Stimulated activated CD8-positive, alpha-beta memory T cell treated with anti-CD3 and anti-CD28 coated beads, Interleukin-2, amount 100 ng/mL, for 48 hours (primary cell): ENCODE results near the gene RILPL1.
"Not testable (repeated sequence)": the region's sequence is repeated elsewhere in the genome, so short reads cannot be mapped to it uniquely, and the experiment has no call there.

ENCODE experiments used
- DNase-seq, 2 donors: peaks; one replicate each; pipeline ENCODE4 v3.0.0-alpha.2; 2020; ENCODE audit warnings: low read depth in 2 of 2

The RILPL1 gene

GRCh38 chr12:123533672-123534643 lies at the start of gene RILPL1:
Gene RILPL1, minus strand, starts transcription at chr12:123533719. Its CDS starts 237 bp downstream, at chr12:123533482.
- peak; percentile 23 to 40 for DNase-seq

GRCh38 chr12:123580772-123581171 lies 47.3 kb upstream of the RILPL1 start:
- DNase-seq, result no peak

- DNase-seq, result not testable (repeated sequence)
Observed at GRCh38 chr12:123578829-123579228, 45.3 kb upstream of the RILPL1 start.

GRCh38 chr12:123578243-123578642 lies 44.7 kb upstream of the RILPL1 start:
- DNase-seq, result no peak

- DNase-seq, result no peak
Observed at GRCh38 chr12:123576611-123577010, 43.1 kb upstream of the RILPL1 start.

- no peak for DNase-seq
Observed at GRCh38 chr12:123573870-123574269, 40.4 kb upstream of the RILPL1 start.

- DNase-seq, result no peak
Observed at GRCh38 chr12:123572391-123572790, 38.9 kb upstream of the RILPL1 start.

- no peak for DNase-seq
Observed at GRCh38 chr12:123571343-123571813, 37.9 kb upstream of the RILPL1 start.

- DNase-seq, result no peak
Observed at GRCh38 chr12:123559468-123559867, 25.9 kb upstream of the RILPL1 start.

GRCh38 chr12:123558487-123558886 lies 25.0 kb upstream of the RILPL1 start:
- not testable (repeated sequence) for DNase-seq

- DNase-seq, result not testable (repeated sequence)
Observed at GRCh38 chr12:123554843-123555242, 21.3 kb upstream of the RILPL1 start.

- DNase-seq, result not testable (repeated sequence)
Observed at GRCh38 chr12:123554136-123554535, 20.6 kb upstream of the RILPL1 start.

GRCh38 chr12:123550700-123551099 lies 17.2 kb upstream of the RILPL1 start:
- DNase-seq, result no peak

GRCh38 chr12:123548107-123548506 lies 14.6 kb upstream of the RILPL1 start:
- no peak for DNase-seq

- DNase-seq, result no peak
Observed at GRCh38 chr12:123546281-123546680, 12.8 kb upstream of the RILPL1 start.

- DNase-seq, result no peak
Observed at GRCh38 chr12:123543541-123543940, 10.0 kb upstream of the RILPL1 start.

- DNase-seq, result no peak
Observed at GRCh38 chr12:123540899-123541662, 7.6 kb upstream of the RILPL1 start.

- DNase-seq, result not testable (repeated sequence)
Observed at GRCh38 chr12:123535952-123536351, 2.4 kb upstream of the RILPL1 start.

GRCh38 chr12:123532808-123533649 lies 490 bp downstream of the RILPL1 start:
- DNase-seq, result peak in 1 of 2 donors; percentile 8

GRCh38 chr12:123532019-123532418 lies 1.5 kb downstream of the RILPL1 start:
- no peak for DNase-seq

- DNase-seq, result no peak
Observed at GRCh38 chr12:123531091-123531490, 2.4 kb downstream of the RILPL1 start.
